T-helper 17 cell (primary cell): ENCODE data around the gene COA8. TPM values are rescaled to one million over a fixed set of nuclear protein-coding genes. Genes with fewer than 3 reads are reported as not detected.

Experiments
- ATAC-seq: fragments of 150-1000 bp; cut with Tn5 transposase; 2 replicates; pipeline ENCODE4 v1.10.0; 2021; ENCODE audit warnings: mild to moderate bottlenecking, moderate library complexity
- DNase-seq, 3 donors: peaks; one replicate each; pipeline versions ENCODE4 v3.0.0 to v3.0.0-alpha.2; 2020 to 2021
- H3K9me3 ChIP-seq: one replicate; pipeline ENCODE4 v1.7.0; 2013; ENCODE audit warnings: low read length, mild to moderate bottlenecking; ENCODE audit not compliant: control insufficient read depth, poor library complexity, severe bottlenecking
- H3K27ac Mint-ChIP-seq: one replicate; pipeline ENCODE4 v1.8.0; 2022; ENCODE audit warnings: mild to moderate bottlenecking, moderate library complexity, mixed read lengths
- H3K27me3 Mint-ChIP-seq: one replicate; pipeline ENCODE4 v1.8.0; 2022; ENCODE audit warnings: mixed read lengths
- H3K36me3 Mint-ChIP-seq: one replicate; pipeline ENCODE4 v1.8.0; 2022; ENCODE audit warnings: low read depth, mixed read lengths
- H3K4me1 Mint-ChIP-seq: one replicate; pipeline ENCODE4 v1.8.0; 2022; ENCODE audit warnings: mild to moderate bottlenecking, mixed read lengths
- H3K4me3 Mint-ChIP-seq: one replicate; pipeline ENCODE4 v1.8.0; 2022; ENCODE audit warnings: mild to moderate bottlenecking, moderate library complexity, mixed read lengths
- total RNA-seq, 4 donors: library from RNA in 2 of 4; stranded (reverse) in 2 of 4; gene quantifications; one replicate each; pipeline ENCODE4 v1.2.3 and lab custom pipeline; 2022 to 2026

Gene COA8
- total RNA-seq, 2 donors from 2014 or later, result 18.3 to 19.4 TPM

- no peaks in the 10 kb centered on the region for H3K36me3 Mint-ChIP-seq
- ATAC-seq (no peak), DNase-seq (no peak)
- no peak overlapping the region for H3K27ac Mint-ChIP-seq
- H3K27me3 Mint-ChIP-seq, result no peaks in the 10 kb centered on the region
- no peaks in the 10 kb centered on the region for H3K9me3 ChIP-seq
- peaks cover 2% of the 10 kb centered on the region for H3K4me1 Mint-ChIP-seq
- H3K4me3 Mint-ChIP-seq, result no peak overlapping the region
Observed at GRCh38 chr14:103545915-103546651, 16.7 kb upstream of the COA8 start.

GRCh38 chr14:103546652-103547454, 15.9 kb upstream of the COA8 start:
- Mint-ChIP-seq H3K36me3 (no peaks in the 10 kb centered on the region), H3K27me3 (no peaks in the 10 kb centered on the region), H3K4me1 (peaks cover 5% of the 10 kb centered on the region), H3K27ac (no peak overlapping the region), H3K4me3 (no peak overlapping the region)
- peak; percentile 64 to 74 (median 71) for DNase-seq
- peak; percentile 78 for ATAC-seq
- no peaks in the 10 kb centered on the region for H3K9me3 ChIP-seq

GRCh38 chr14:103547455-103547940, 15.3 kb upstream of the COA8 start:
- no peaks in the 10 kb centered on the region for H3K27me3 Mint-ChIP-seq
- H3K4me1 Mint-ChIP-seq, result peaks cover 5% of the 10 kb centered on the region
- DNase-seq (no peak), ATAC-seq (no peak)
- no peaks in the 10 kb centered on the region for H3K9me3 ChIP-seq
- H3K36me3 Mint-ChIP-seq, result no peaks in the 10 kb centered on the region
- no peak overlapping the region for H3K4me3 Mint-ChIP-seq
- H3K27ac Mint-ChIP-seq, result no peak overlapping the region

- Mint-ChIP-seq H3K36me3 (no peaks in the 10 kb centered on the region), H3K27me3 (no peaks in the 10 kb centered on the region), H3K4me1 (peaks cover 5% of the 10 kb centered on the region), H3K4me3 (no peak overlapping the region), H3K27ac (no peak overlapping the region)
- ATAC-seq, result no peak
- DNase-seq, result no peak
- H3K9me3 ChIP-seq, result no peaks in the 10 kb centered on the region
Observed at GRCh38 chr14:103547941-103548462, 14.8 kb upstream of the COA8 start.

GRCh38 chr14:103548463-103549351, 14.1 kb upstream of the COA8 start:
- no peak for DNase-seq
- Mint-ChIP-seq H3K27ac (no peak overlapping the region), H3K27me3 (no peaks in the 10 kb centered on the region), H3K4me3 (no peak overlapping the region), H3K4me1 (peaks cover 5% of the 10 kb centered on the region), H3K36me3 (no peaks in the 10 kb centered on the region)
- H3K9me3 ChIP-seq, result no peaks in the 10 kb centered on the region
- ATAC-seq, result no peak

GRCh38 chr14:103549361-103550311, 13.1 kb upstream of the COA8 start:
- no peaks in the 10 kb centered on the region for H3K36me3 Mint-ChIP-seq
- no peaks in the 10 kb centered on the region for H3K27me3 Mint-ChIP-seq
- no peaks in the 10 kb centered on the region for H3K9me3 ChIP-seq
- H3K27ac Mint-ChIP-seq, result no peak overlapping the region
- H3K4me1 Mint-ChIP-seq, result peaks cover 5% of the 10 kb centered on the region
- no peak overlapping the region for H3K4me3 Mint-ChIP-seq
- ATAC-seq, result no peak
- DNase-seq, result no peak

GRCh38 chr14:103550451-103551337, 12.1 kb upstream of the COA8 start:
- H3K9me3 ChIP-seq, result no peaks in the 10 kb centered on the region
- no peak overlapping the region for H3K27ac Mint-ChIP-seq
- peaks cover 13% of the 10 kb centered on the region for H3K4me1 Mint-ChIP-seq
- no peak overlapping the region for H3K4me3 Mint-ChIP-seq
- DNase-seq (no peak), ATAC-seq (no peak)
- H3K27me3 Mint-ChIP-seq, result no peaks in the 10 kb centered on the region
- no peaks in the 10 kb centered on the region for H3K36me3 Mint-ChIP-seq

GRCh38 chr14:103551338-103551762, 11.4 kb upstream of the COA8 start:
- DNase-seq (no peak), ATAC-seq (no peak)
- Mint-ChIP-seq H3K4me1 (peaks cover 11% of the 10 kb centered on the region), H3K27ac (no peak overlapping the region), H3K4me3 (no peak overlapping the region), H3K36me3 (no peaks in the 10 kb centered on the region), H3K27me3 (no peaks in the 10 kb centered on the region)
- no peaks in the 10 kb centered on the region for H3K9me3 ChIP-seq

GRCh38 chr14:103552011-103552845, 10.5 kb upstream of the COA8 start:
- Mint-ChIP-seq H3K4me1 (peaks cover 13% of the 10 kb centered on the region), H3K27ac (no peak overlapping the region), H3K36me3 (no peaks in the 10 kb centered on the region), H3K4me3 (no peak overlapping the region), H3K27me3 (no peaks in the 10 kb centered on the region)
- no peak for DNase-seq
- H3K9me3 ChIP-seq, result no peaks in the 10 kb centered on the region
- ATAC-seq, result no peak

GRCh38 chr14:103552846-103553210, 9.9 kb upstream of the COA8 start:
- no peaks in the 10 kb centered on the region for H3K9me3 ChIP-seq
- H3K36me3 Mint-ChIP-seq, result no peaks in the 10 kb centered on the region
- no peaks in the 10 kb centered on the region for H3K27me3 Mint-ChIP-seq
- no peak for DNase-seq
- no peak overlapping the region for H3K27ac Mint-ChIP-seq
- peaks cover 17% of the 10 kb centered on the region for H3K4me1 Mint-ChIP-seq
- no peak for ATAC-seq
- no peak overlapping the region for H3K4me3 Mint-ChIP-seq
